BLaER1 (cell line): ENCODE measurements around the gene KIF18B.
"Not testable (repeated sequence)": the region's sequence is repeated elsewhere in the genome, so short reads cannot be mapped to it uniquely, and the experiment has no call there.

Experiments used
- H3K27ac ChIP-seq: shearing (Covaris generic); formaldehyde crosslinking; 2 replicates; pipeline ENCODE4 v1.8.1; 2022
- H3K27me3 ChIP-seq: shearing (Covaris generic); formaldehyde crosslinking; 2 replicates; pipeline ENCODE4 v1.8.1; 2022
- H3K36me3 ChIP-seq: shearing (Covaris generic); formaldehyde crosslinking; 2 replicates; pipeline ENCODE4 v1.8.1; 2022
- H3K4me1 ChIP-seq: shearing (Covaris generic); formaldehyde crosslinking; 2 replicates; pipeline ENCODE4 v1.8.1; 2022
- H3K4me2 ChIP-seq: shearing (Covaris generic); formaldehyde crosslinking; 2 replicates; pipeline ENCODE4 v1.8.1; 2022
- H3K4me3 ChIP-seq: shearing (Covaris generic); formaldehyde crosslinking; 2 replicates; pipeline ENCODE4 v1.8.1; 2022
- H3K9ac ChIP-seq: shearing (Covaris generic); formaldehyde crosslinking; 2 replicates; pipeline ENCODE4 v1.8.1; 2022
- H3K9me3 ChIP-seq: shearing (Covaris generic); formaldehyde crosslinking; 2 replicates; pipeline ENCODE4 v1.8.1; 2022
- H4K20me1 ChIP-seq: shearing (Covaris generic); formaldehyde crosslinking; 2 replicates; pipeline ENCODE4 v1.8.1; 2022
- Cebpa-rat ChIP-seq: shearing (Covaris generic); IDR thresholded peaks from 2 replicates; pipeline ENCODE4 v1.8.1; 2022

KIF18B gene

GRCh38 chr17:44960691-44961090 is 13.1 kb upstream of the KIF18B start:
- Histone ChIP-seq H3K36me3 (no peaks in the 10 kb centered on the region), H3K9ac (no peak overlapping the region), H3K9me3 (no peaks in the 10 kb centered on the region), H3K4me1 (peaks cover 23% of the 10 kb centered on the region), H3K27ac (no peak overlapping the region), H4K20me1 (peaks cover 4% of the 10 kb centered on the region; the same call in 1 of the 2 replicates), H3K4me2 (peak overlapping the region; percentile 86), H3K27me3 (peaks cover 77% of the 10 kb centered on the region), H3K4me3 (no peak overlapping the region)
- no peak for TF ChIP-seq Cebpa-rat

- Histone ChIP-seq H3K9me3 (no peaks in the 10 kb centered on the region), H3K4me3 (peak overlapping the region; percentile 39; the same call in 1 of the 2 replicates), H3K36me3 (no peaks in the 10 kb centered on the region), H3K4me2 (peak overlapping the region; percentile 86), H3K27me3 (peaks cover 75% of the 10 kb centered on the region), H4K20me1 (no peaks in the 10 kb centered on the region), H3K4me1 (peaks cover 17% of the 10 kb centered on the region), H3K9ac (0 out of 2 replicates have a peak overlapping the region, but pooled peaks have one; percentile 38), H3K27ac (no peak overlapping the region)
- TF ChIP-seq Cebpa-rat, result no peak
Measured at GRCh38 chr17:44959821-44960531, 12.4 kb upstream of the KIF18B start.

- H4K20me1 ChIP-seq, result no peaks in the 10 kb centered on the region
- peaks cover 55% of the 10 kb centered on the region for H3K27me3 ChIP-seq
- H3K36me3 ChIP-seq, result no peaks in the 10 kb centered on the region
- H3K4me3 ChIP-seq, result no peak overlapping the region
- no peak overlapping the region for H3K27ac ChIP-seq
- H3K9me3 ChIP-seq, result no peaks in the 10 kb centered on the region
- peaks cover 17% of the 10 kb centered on the region for H3K4me1 ChIP-seq
- no peak overlapping the region for H3K9ac ChIP-seq
- TF ChIP-seq Cebpa-rat, result no peak
- H3K4me2 ChIP-seq, result no peak overlapping the region
Measured at GRCh38 chr17:44956998-44957981, 9.7 kb upstream of the KIF18B start.

- Histone ChIP-seq H3K27ac (no peak overlapping the region), H3K4me1 (peaks cover 16% of the 10 kb centered on the region), H3K4me3 (no peak overlapping the region), H3K4me2 (no peak overlapping the region), H3K27me3 (peaks cover 45% of the 10 kb centered on the region), H3K9ac (no peak overlapping the region), H4K20me1 (no peaks in the 10 kb centered on the region), H3K36me3 (no peaks in the 10 kb centered on the region), H3K9me3 (no peaks in the 10 kb centered on the region)
- TF ChIP-seq Cebpa-rat, result no peak
Measured at GRCh38 chr17:44955674-44956425, 8.3 kb upstream of the KIF18B start.

- H3K4me3 ChIP-seq, result no peak overlapping the region
- no peaks in the 10 kb centered on the region for H4K20me1 ChIP-seq
- peaks cover 5% of the 10 kb centered on the region for H3K4me1 ChIP-seq
- TF ChIP-seq Cebpa-rat, result no peak
- H3K36me3 ChIP-seq, result no peaks in the 10 kb centered on the region
- peaks cover 16% of the 10 kb centered on the region for H3K27me3 ChIP-seq
- no peak overlapping the region for H3K9ac ChIP-seq
- H3K9me3 ChIP-seq, result no peaks in the 10 kb centered on the region
- no peak overlapping the region for H3K4me2 ChIP-seq
- no peak overlapping the region for H3K27ac ChIP-seq
Measured at GRCh38 chr17:44952946-44953475, 5.4 kb upstream of the KIF18B start.

- H3K36me3 ChIP-seq, result peaks cover 21% of the 10 kb centered on the region
- H3K4me3 ChIP-seq, result peak overlapping the region; percentile 81
- no peaks in the 10 kb centered on the region for H4K20me1 ChIP-seq
- TF ChIP-seq Cebpa-rat, result no peak
- H3K27me3 ChIP-seq, result no peaks in the 10 kb centered on the region
- H3K9me3 ChIP-seq, result no peaks in the 10 kb centered on the region; the same call in 1 of the 2 replicates
- H3K4me2 ChIP-seq, result peak overlapping the region; percentile 91
- peak overlapping the region; percentile 63; the same call in 1 of the 2 replicates for H3K27ac ChIP-seq
- peaks cover 38% of the 10 kb centered on the region for H3K4me1 ChIP-seq
- no peak overlapping the region; the same call in 1 of the 2 replicates for H3K9ac ChIP-seq
Measured at GRCh38 chr17:44948315-44948795, 782 bp upstream of the KIF18B start.

GRCh38 chr17:44945652-44946051 is 1.9 kb downstream of the KIF18B start:
- not testable (repeated sequence) for H3K9me3 ChIP-seq, H3K9ac ChIP-seq, H3K27ac ChIP-seq, H3K27me3 ChIP-seq
- Histone ChIP-seq H3K4me3 (peak overlapping the region; percentile 81), H3K4me1 (peaks cover 57% of the 10 kb centered on the region), H3K36me3 (peaks cover 45% of the 10 kb centered on the region), H3K4me2 (peak overlapping the region; percentile 91), H4K20me1 (peaks cover 24% of the 10 kb centered on the region)

GRCh38 chr17:44942456-44942855 is 5.1 kb downstream of the KIF18B start:
- no peaks in the 10 kb centered on the region; the same call in 1 of the 2 replicates for H3K9me3 ChIP-seq
- peaks cover 70% of the 10 kb centered on the region for H3K36me3 ChIP-seq
- peaks cover 49% of the 10 kb centered on the region for H3K4me1 ChIP-seq
- no peak overlapping the region for H3K27ac ChIP-seq
- no peak for TF ChIP-seq Cebpa-rat
- peak overlapping the region; percentile 18; the same call in 1 of the 2 replicates for H3K9ac ChIP-seq
- peak overlapping the region; percentile 5; the same call in 1 of the 2 replicates for H3K4me2 ChIP-seq
- H3K4me3 ChIP-seq, result no peak overlapping the region
- peaks cover 38% of the 10 kb centered on the region for H4K20me1 ChIP-seq
- H3K27me3 ChIP-seq, result no peaks in the 10 kb centered on the region

GRCh38 chr17:44941712-44942331 is 5.8 kb downstream of the KIF18B start:
- Histone ChIP-seq H4K20me1 (peaks cover 42% of the 10 kb centered on the region), H3K27me3 (no peaks in the 10 kb centered on the region), H3K36me3 (peaks cover 73% of the 10 kb centered on the region), H3K4me3 (no peak overlapping the region), H3K9me3 (no peaks in the 10 kb centered on the region; the same call in 1 of the 2 replicates), H3K4me1 (peaks cover 45% of the 10 kb centered on the region), H3K4me2 (peak overlapping the region; percentile 5; the same call in 1 of the 2 replicates), H3K9ac (peak overlapping the region; percentile 18; the same call in 1 of the 2 replicates), H3K27ac (no peak overlapping the region)
- no peak for TF ChIP-seq Cebpa-rat
